ENCODE data around the gene RLF. TPM values are rescaled to one million over a fixed set of nuclear protein-coding genes. Genes with fewer than 3 reads are reported as not detected.
"Not testable (repeated sequence)": the region's sequence is repeated elsewhere in the genome, so short reads cannot be mapped to it uniquely, and the experiment has no call there.

The RLF gene
- total RNA-seq, 4 donors from 2014 or later: 19.4 to 28.7 (median 27.9) TPM

- Histone ChIP-seq H3K27me3 (no peaks in the 10 kb centered on the region), H3K27ac (no peak overlapping the region), H3K36me3 (no peaks in the 10 kb centered on the region), H3K9me3 (no peaks in the 10 kb centered on the region), H3K4me3 (no peak overlapping the region), H3K4me1 (peaks cover 12 to 83% (median 13%) of the 10 kb centered on the region in 3 donors)
- WGBS, 2 donors (ENCODE audit: low coverage in 1 of 2): 32 to 34% methylated on average over 3 of the region's 3 CpGs
- no peak for ATAC-seq
- TF ChIP-seq, protein P1, sequence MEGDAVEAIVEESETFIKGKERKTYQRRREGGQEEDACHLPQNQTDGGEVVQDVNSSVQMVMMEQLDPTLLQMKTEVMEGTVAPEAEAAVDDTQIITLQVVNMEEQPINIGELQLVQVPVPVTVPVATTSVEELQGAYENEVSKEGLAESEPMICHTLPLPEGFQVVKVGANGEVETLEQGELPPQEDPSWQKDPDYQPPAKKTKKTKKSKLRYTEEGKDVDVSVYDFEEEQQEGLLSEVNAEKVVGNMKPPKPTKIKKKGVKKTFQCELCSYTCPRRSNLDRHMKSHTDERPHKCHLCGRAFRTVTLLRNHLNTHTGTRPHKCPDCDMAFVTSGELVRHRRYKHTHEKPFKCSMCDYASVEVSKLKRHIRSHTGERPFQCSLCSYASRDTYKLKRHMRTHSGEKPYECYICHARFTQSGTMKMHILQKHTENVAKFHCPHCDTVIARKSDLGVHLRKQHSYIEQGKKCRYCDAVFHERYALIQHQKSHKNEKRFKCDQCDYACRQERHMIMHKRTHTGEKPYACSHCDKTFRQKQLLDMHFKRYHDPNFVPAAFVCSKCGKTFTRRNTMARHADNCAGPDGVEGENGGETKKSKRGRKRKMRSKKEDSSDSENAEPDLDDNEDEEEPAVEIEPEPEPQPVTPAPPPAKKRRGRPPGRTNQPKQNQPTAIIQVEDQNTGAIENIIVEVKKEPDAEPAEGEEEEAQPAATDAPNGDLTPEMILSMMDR (IDR thresholded peaks at IDR 0.05): peak in 1 of 4 experiments; percentile 25
- TF ChIP-seq POLR2AphosphoS5 (IDR thresholded peaks at IDR 0.05) (no peak), POLR2A (IDR thresholded peaks at IDR 0.05) (no peak), EP300 (IDR thresholded peaks at IDR 0.05) (no peak)
Measured at GRCh38 chr1:40183055-40183710, 22.0 kb downstream of the RLF start.

GRCh38 chr1:40184193-40184592, 23.0 kb downstream of the RLF start:
- 79% methylated on average over 1 of the region's 1 CpG; no CpG with 5 or more reads in 1 of the 2 donors for WGBS, 2 donors (ENCODE audit: low coverage in 1 of 2)
- no peaks in the 10 kb centered on the region for H3K9me3 ChIP-seq
- no peak overlapping the region for H3K4me3 ChIP-seq

DNA sequence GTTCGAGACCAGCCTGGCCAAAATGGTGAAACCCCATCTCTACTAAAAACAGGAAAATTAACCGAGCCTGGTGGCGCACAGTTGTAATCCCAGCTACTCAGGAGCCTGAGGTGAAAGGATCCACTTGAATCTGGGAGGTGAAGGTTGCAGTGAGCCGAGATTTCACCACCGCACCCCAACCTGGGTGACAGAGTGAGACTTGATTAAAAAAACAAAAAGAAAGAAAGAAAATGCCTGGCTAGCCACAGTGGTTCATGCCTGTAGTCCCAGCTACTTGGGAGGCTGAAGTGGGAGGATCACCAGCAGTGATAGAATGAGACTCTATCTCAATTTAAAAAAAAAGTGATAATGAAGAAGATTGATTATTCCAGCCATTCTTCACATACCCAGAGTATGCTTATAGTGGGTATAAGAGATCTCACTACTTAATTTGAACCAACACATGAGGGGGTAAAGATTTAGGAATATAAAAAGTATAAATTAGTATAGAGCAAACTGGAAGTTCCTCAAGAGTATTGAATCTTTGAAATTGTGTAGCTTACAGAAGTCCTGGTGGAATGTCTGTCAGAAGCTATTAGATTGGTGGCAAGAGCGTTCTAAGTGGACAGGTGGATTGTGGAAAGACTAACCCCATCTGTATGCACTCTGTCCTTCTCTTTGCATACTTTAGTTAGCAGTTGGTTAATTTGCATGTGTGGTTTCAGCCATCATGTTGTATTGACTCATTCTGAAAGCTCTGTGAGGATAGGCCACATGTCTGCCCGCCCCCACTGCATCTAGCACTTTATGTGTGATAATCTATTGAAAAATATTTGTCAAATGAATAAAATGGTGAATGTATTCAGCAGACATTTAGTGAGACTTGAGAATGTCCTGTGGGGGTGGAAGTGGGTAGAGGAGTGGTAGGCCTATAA, 25.0 kb downstream of the RLF start:
- 86 to 100% methylated on average over 3 to 7 of the region's 7 CpGs for WGBS, 2 donors (ENCODE audit: low coverage in 1 of 2)
- Histone ChIP-seq H3K4me1 (peaks cover 12 to 66% (median 13%) of the 10 kb centered on the region in 3 donors), H3K36me3 (peaks cover 0 to 18% of the 10 kb centered on the region in 2 donors), H3K27ac (no peak overlapping the region), H3K27me3 (no peaks in the 10 kb centered on the region), H3K9me3 (no peaks in the 10 kb centered on the region), H3K4me3 (no peak overlapping the region)
- no peak for TF ChIP-seq EP300 (IDR thresholded peaks at IDR 0.05)
- TF ChIP-seq POLR2A (IDR thresholded peaks at IDR 0.05): no peak
- no peak for TF ChIP-seq POLR2AphosphoS5 (IDR thresholded peaks at IDR 0.05)
- TF ChIP-seq, protein P1 (IDR thresholded peaks at IDR 0.05): no peak
- no peak for ATAC-seq

More at GRCh38 chr1:40184193-40184592, 23.0 kb downstream of the RLF start:
- H3K27ac ChIP-seq: no peak overlapping the region
- H3K27me3 ChIP-seq: no peaks in the 10 kb centered on the region
- no peak for ATAC-seq
- peaks cover 0 to 2% of the 10 kb centered on the region in 2 donors for H3K36me3 ChIP-seq
- peaks cover 12 to 83% (median 13%) of the 10 kb centered on the region in 3 donors for H3K4me1 ChIP-seq
- TF ChIP-seq POLR2AphosphoS5 (IDR thresholded peaks at IDR 0.05): no peak
- no peak for TF ChIP-seq EP300 (IDR thresholded peaks at IDR 0.05)
- TF ChIP-seq POLR2A (IDR thresholded peaks at IDR 0.05): no peak

DNA sequence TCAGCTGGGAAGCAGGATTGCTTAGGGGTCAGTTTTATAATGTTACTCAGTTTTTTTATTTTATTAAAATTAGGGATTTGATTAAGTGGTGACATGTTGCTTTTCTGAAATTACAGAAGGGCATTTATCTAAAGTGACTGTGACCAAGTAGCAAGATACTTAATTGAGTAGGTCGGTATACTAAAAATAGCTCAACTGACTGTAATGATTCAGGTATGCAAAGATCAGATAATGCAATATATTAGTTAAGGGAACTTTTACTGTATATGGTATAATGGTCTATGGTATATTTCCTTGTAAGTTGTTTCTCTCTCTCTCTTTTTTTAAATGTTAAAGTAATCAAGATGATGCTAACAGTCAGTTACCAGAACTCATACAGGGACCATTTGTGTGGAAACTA, 26.2 kb downstream of the RLF start:
- no peak for ATAC-seq
- Histone ChIP-seq H3K9me3 (no peaks in the 10 kb centered on the region), H3K27ac (no peak overlapping the region), H3K4me3 (no peak overlapping the region), H3K4me1 (peaks cover 12 to 54% (median 13%) of the 10 kb centered on the region in 3 donors), H3K27me3 (no peaks in the 10 kb centered on the region), H3K36me3 (peaks cover 0 to 30% of the 10 kb centered on the region in 2 donors)
- 30 to 47% methylated on average over 1 of the region's 1 CpG for WGBS, 2 donors (ENCODE audit: low coverage in 1 of 2)
- TF ChIP-seq EP300 (IDR thresholded peaks at IDR 0.05) (no peak), POLR2A (IDR thresholded peaks at IDR 0.05) (no peak), POLR2AphosphoS5 (IDR thresholded peaks at IDR 0.05) (no peak)
- TF ChIP-seq, protein P1 (IDR thresholded peaks at IDR 0.05): no peak

DNA sequence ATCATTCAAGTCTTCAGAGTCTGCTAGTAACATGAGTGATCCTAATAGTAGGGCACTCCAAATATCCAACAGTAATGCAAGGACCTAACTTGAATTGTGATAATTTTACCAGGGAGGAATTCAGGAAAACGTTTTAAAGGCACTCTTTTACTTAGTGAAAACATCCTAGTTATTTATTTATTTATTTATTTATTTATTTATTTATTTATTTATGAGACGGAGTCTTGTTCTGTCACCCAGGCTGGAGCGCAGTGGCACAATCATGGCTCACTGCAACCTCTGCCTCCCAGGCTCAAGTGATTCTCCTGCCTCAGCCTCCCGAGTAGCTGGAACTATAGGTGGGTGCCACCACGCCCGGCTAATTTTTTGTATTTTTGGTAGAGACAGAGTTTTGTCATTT, 33.5 kb downstream of the RLF start:
- H3K9me3 ChIP-seq, H3K27me3 ChIP-seq, H3K4me1 ChIP-seq, ATAC-seq, H3K4me3 ChIP-seq, H3K27ac ChIP-seq: not testable (repeated sequence)
- peaks cover 0 to 75% of the 10 kb centered on the region in 2 donors for H3K36me3 ChIP-seq
- WGBS, 2 donors (ENCODE audit: low coverage in 1 of 2): 86 to 92% methylated on average over 6 of the region's 6 CpGs
